OCI-LY7 (cell line): ENCODE measurements around the gene NFIA.

Experiments used
- CTCF ChIP-seq: fragments of 200-600 bp; sonication (generic); conservative IDR thresholded peaks from 2 replicates; pipeline ENCODE4 v1.5.1; 2014; ENCODE audit warnings: mild to moderate bottlenecking, antibody characterized with exemption, low read length, moderate library complexity, mixed read lengths
- EZH2phosphoT487 ChIP-seq: fragments of 200-600 bp; sonication (generic); IDR thresholded peaks from 2 replicates; pipeline ENCODE4 v1.6.1; 2018; ENCODE audit warnings: low read depth, borderline replicate concordance, mild to moderate bottlenecking, mixed run types, antibody characterized with exemption, low read length, moderate library complexity, mixed read lengths

GRCh38 chr1:61424382-61424781 lies 342.0 kb downstream of the NFIA start:
- no peak for TF ChIP-seq EZH2phosphoT487
- TF ChIP-seq CTCF, result no peak
